HG02763 (cell line): Measurements from ENCODE around the gene FBN2.
"Not testable (repeated sequence)": the region's sequence is repeated elsewhere in the genome, so short reads cannot be mapped to it uniquely, and the experiment has no call there.

Experiments
- ATAC-seq: cut with Tn5 transposase; IDR thresholded peaks from one replicate; pipeline ENCODE4 v1.9.1; 2021; ENCODE audit warnings: mild to moderate bottlenecking, moderate library complexity; ENCODE audit not compliant: unreplicated experiment

FBN2 gene

DNA sequence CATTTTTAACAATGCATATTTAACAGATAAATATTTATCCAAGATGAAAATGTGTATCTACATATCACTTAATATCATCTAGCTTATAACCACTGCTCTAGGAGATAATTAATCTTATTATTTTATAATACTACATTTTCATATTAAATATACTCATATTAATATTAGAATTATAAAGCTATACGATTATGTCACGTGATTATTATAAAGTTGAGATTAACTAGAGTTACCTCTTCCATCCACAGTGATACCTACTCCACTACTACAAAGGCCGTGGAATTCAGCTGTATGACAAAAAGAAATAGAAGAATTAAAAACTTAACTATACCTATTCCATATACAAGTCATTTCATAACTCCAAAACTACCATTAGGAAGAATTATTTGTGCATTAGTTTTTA, 171.9 kb downstream of the FBN2 start:
- ATAC-seq = no peak

- ATAC-seq = no peak
These were observed 175.7 kb downstream of the FBN2 start for GRCh38 chr5:128362370-128362769.

DNA sequence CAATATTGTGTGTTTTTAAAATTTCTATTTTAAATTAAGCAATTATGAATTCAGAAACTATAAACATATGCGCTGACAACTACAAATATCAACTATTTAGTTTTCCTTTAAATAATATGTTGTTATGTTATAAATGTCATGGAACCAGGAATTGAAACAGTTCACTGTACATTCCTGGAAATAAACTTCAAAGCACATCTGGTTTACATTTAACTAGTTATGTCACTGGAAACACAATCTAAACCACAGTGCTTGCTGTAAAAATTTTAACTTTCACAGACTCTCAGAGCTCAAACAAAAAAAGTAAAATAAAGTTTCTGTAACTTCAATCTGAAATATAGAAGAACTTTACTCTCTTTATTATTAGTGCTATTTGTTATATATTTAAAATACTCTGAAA, 179.2 kb downstream of the FBN2 start:
- no peak for ATAC-seq

- no peak for ATAC-seq
These were observed 180.8 kb downstream of the FBN2 start for GRCh38 chr5:128357226-128357625.

- ATAC-seq = no peak
These were observed 182.1 kb downstream of the FBN2 start for GRCh38 chr5:128355961-128356360.

GRCh38 chr5:128353441-128354107, 184.5 kb downstream of the FBN2 start:
- ATAC-seq = no peak

DNA sequence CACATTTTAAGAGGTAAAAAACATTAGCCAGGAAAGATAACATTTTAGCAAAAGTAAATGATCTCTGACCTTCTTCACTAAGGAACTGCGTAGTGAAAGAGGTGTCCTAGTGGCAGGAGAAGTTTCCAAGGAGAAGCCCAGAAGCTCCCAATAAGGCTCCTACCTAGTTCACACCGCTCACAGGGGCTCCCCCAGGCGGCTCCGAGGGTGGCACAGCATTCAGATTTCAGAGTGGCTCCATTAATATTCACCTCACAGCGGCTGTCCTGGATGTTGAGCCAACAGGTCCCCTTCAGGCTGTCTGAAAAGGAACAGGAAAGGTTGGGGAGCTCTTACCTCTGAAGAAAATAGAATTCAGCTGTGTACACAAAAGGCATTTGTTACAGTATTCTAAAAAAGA, 187.3 kb downstream of the FBN2 start:
- no peak for ATAC-seq

- no peak for ATAC-seq
These were observed 188.8 kb downstream of the FBN2 start for GRCh38 chr5:128349044-128349858.

- no peak for ATAC-seq
These were observed 192.0 kb downstream of the FBN2 start for GRCh38 chr5:128346038-128346437.

- ATAC-seq = no peak
These were observed 192.8 kb downstream of the FBN2 start for GRCh38 chr5:128345247-128345646.

DNA sequence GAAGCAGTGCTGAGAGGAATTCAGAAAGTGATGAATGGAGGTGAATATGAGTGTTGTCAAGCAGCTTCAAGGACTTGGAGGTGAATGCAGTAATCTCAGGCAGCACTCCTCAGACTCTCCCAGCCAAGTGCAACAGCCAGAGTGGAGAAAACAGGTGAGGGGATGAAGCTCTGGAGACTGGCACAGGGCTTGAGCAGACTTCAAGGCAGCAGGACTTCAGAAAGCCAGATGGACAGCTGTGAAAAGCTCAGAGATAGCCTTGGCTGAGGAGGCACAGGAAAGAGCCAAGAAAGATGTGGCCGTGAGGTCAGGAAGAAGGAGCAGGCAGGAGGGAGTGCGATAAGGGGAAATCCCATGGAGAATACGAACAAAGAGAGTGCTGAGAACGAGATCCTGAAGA, 194.9 kb downstream of the FBN2 start:
- no peak for ATAC-seq

GRCh38 chr5:128341056-128341455, 197.0 kb downstream of the FBN2 start:
- no peak for ATAC-seq

GRCh38 chr5:128340648-128341047, 197.4 kb downstream of the FBN2 start:
- ATAC-seq = no peak

- ATAC-seq = no peak
These were observed 198.5 kb downstream of the FBN2 start for GRCh38 chr5:128339585-128339984.

GRCh38 chr5:128338649-128339048, 199.4 kb downstream of the FBN2 start:
- ATAC-seq = no peak

- no peak for ATAC-seq
These were observed 202.7 kb downstream of the FBN2 start for GRCh38 chr5:128335339-128335738.

DNA sequence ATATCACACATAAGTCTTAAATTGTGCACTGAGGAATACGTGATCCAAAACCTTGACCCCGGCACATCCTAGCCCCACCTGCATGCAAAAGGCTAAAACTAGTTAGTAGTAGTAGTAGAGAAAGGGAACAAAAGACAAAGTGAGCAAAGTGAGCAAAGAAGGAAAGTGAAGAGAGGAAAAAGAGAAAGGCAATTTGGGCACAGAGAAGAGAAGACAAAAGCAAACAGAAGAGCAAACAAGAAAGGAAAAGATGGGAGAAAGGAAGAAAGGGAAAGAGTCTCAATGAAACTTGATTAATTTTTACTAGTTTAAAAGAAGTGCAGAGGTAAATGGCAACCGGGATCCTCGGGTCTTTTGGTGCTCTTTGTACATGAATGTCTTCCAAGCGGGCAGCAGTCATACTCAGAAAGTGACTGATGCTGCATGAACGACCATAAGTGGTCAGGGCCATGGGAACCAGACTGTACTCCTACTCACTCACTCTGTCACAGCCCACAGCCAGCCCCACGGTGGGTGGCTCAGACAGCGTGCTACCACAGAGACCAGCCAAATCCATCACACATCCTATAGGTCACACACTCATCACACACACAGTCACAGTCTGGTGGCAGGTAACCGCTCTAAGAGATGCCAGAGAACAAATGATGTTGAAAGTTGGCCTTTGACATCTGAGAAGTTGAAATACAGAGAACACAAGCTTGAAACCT, 203.9 kb downstream of the FBN2 start:
- ATAC-seq = no peak

DNA sequence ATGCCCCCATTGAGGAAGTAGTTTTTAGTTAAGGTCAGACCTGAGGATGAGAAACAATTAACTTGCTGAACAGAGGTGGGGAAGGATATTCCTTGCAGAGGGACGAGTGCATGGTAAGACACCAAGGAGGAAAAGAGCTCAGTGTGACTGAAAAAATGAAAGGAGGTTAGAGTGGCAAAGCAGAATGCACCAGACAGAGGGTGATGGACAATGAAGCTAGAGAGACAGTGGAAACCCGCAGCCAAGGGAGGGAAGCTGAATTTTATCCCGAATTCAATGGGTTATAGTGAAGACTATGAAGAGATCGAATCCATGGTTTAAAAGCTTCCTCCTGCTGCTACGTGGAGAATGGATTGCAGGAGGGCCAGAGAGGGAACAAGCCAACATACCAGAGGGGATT, 206.8 kb downstream of the FBN2 start:
- no peak for ATAC-seq

DNA sequence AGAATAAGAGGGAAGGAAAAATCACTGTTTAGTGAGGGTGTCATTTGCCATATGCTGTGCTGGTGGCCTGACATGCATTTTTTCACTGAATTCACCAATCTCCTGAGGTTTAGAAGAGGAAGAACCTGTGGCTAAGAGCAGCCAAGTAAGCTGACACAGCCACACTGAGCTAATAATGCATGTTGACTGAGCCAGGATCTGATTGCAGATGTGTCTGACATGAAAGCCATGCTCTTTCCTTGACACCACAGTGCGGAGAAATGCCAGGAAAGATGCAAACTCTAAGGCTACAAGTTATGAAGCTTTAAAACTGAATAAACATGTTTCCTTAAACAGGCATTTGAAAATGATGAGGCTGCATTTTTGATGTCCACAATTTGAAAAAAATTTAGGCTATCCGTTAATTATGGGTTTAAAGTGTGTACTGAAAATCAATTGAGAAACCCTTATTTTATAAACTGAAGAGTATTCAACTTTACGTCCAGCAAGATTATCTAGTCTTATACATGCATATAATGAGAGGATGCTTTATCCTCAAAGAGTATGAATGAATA, 208.6 kb downstream of the FBN2 start:
- ATAC-seq = no peak

DNA sequence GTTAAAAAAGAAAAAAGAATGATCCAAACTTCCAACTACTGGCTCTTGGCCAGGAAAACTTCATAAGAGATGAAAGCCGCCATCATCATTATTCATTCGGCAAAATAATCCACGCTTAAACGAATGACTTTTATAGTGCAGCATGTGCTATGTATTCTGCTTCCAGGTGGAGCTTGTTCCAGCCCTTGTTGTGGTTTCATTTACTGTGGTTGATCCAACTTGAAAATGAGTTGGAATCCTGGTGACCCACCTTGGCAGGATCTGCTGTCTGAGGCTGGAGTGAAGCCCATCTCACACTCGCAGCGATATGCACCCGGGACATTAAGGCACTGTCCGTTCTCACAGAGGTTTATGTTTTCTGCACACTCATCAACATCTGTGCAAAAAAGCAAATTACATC, 209.6 kb downstream of the FBN2 start:
- ATAC-seq = no peak

DNA sequence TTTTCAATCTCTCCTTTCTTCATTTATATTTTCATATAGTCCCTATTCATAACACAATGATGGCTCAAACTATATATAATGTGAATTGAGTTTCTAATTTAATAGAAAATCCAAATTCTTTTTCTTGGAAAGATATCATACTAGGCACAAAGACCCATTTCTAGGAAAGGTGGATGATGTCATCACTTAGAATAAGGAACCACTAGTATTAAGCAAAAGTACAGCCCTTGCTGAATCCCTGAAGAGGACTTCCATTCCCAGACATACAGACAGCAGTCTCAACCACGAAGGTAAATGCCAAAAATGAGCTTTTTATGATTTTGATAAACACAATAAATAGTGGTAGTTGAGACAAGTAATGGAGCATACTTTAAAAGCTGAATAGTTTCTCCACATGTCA, 210.0 kb downstream of the FBN2 start:
- no peak for ATAC-seq

GRCh38 chr5:128321418-128321817, 216.6 kb downstream of the FBN2 start:
- not testable (repeated sequence) for ATAC-seq
